HG03025 (cell line): ENCODE data around the gene MYEOV.

ENCODE experiments used
- ATAC-seq: cut with Tn5 transposase; IDR thresholded peaks from one replicate; pipeline ENCODE4 v1.9.1; 2021; ENCODE audit warnings: mild to moderate bottlenecking, moderate library complexity; ENCODE audit not compliant: unreplicated experiment, low FRiP score

The MYEOV gene

GRCh38 chr11:69335007-69335780 is 41.2 kb downstream of the MYEOV start:
- no peak for ATAC-seq

DNA sequence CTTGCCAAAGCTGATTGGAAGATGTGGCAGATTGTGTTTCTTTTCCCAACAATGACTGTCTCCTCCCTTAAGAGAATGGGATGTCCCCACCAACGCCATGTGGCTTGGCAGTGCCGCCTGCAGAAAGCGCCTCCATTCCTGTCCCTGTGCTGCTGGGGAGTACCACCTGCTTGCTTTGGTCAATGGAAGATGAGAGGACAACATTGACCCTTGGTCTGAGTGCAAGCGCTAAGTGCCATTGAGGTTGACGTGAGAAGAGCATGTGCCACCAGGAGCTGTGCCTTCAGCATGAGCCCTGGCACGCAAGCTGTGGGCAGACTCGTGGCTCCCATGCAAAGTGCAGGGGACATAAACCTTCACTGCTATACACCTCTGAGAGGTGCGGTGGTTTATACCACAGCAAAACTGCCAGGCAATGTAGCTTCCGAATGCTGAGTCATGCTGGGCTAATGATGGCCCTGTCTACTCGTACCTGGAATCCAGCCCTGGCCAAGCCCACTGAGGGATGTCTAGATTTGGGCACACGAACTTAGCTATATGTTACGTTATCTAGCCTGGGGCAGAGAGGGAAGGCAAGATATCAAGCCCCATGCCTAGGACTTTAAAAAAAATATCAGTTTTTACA is 41.9 kb downstream of the MYEOV start:
- ATAC-seq: no peak

GRCh38 chr11:69337211-69337721 is 43.3 kb downstream of the MYEOV start:
- no peak for ATAC-seq

GRCh38 chr11:69339041-69339733 is 45.2 kb downstream of the MYEOV start:
- no peak for ATAC-seq

DNA sequence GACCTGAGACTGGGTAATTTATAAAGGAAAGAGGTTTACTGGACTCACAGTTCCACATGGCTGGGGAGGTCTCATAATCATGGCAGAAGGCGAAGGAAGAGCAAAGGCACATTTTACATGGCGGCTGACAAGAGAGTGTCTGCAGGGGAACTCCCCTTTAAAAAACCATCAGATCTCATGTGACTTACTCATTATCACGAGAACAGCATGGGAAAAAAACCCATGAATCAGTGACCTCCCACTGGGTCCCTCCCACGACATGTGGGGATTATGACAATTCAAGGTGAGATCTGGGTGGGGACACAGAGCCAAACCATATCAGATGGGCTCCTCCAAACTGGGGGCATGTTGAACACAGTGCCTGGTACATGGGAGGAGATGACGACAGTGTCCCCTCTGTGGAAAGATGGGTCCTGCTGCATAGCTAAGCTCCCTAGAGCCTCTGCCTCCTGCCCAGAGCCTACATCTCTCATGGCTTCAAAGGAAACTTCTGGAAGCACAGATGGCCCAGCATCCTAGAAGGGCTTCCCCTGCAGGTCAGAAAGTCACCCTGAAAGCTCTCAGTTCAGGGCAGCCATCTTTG is 46.1 kb downstream of the MYEOV start:
- no peak for ATAC-seq

- no peak for ATAC-seq
These were observed 48.8 kb downstream of the MYEOV start for GRCh38 chr11:69342588-69343330.

GRCh38 chr11:69343401-69344321 is 49.7 kb downstream of the MYEOV start:
- ATAC-seq: no peak

DNA sequence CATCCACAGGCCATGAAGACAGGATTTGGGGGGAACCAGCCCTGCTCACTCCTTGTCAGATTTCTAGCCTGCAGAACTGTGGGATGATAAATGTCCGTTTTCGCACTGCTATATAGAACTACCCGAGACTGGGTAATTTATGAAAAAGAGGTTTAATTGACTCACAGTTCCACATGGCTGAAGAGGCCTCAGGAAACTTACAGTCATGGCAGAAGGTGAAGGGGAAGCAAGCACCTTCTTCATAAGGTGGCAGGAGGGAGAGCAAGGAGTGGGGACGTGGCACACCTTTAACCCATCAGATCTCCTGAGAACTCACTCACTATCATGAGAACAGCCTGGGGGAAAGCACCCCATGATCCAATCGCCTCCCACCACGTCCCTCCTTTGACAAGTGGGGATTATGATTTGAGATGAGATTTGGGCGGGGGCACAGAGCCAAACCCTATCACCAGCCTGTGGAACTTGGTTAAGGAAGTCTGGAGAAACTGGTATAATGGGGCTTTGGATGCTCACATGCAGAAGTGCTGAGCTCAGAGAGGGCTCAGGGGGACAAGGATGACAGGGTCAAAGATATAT is 50.7 kb downstream of the MYEOV start:
- no peak for ATAC-seq
